ENCODE data around the gene NAPB.

NAPB gene

GRCh38 chr20:23404196-23404595 is 17.1 kb downstream of the NAPB start:
- no peak for DNase-seq (ENCODE audit: low spot score)

- DNase-seq (ENCODE audit: low spot score) = no peak
Observed at GRCh38 chr20:23403751-23404150, 17.5 kb downstream of the NAPB start.

- no peak for DNase-seq (ENCODE audit: low spot score)
Observed at GRCh38 chr20:23401051-23401450, 20.2 kb downstream of the NAPB start.

- no peak for DNase-seq (ENCODE audit: low spot score)
Observed at GRCh38 chr20:23399568-23400241, 21.6 kb downstream of the NAPB start.

GRCh38 chr20:23397961-23398360 is 23.3 kb downstream of the NAPB start:
- no peak for DNase-seq (ENCODE audit: low spot score)

- peak; percentile 35 for DNase-seq (ENCODE audit: low spot score)
Observed at GRCh38 chr20:23396950-23397627, 24.2 kb downstream of the NAPB start.

- DNase-seq (ENCODE audit: low spot score) = no peak
Observed at GRCh38 chr20:23393996-23394775, 27.1 kb downstream of the NAPB start.

- DNase-seq (ENCODE audit: low spot score) = no peak
Observed at GRCh38 chr20:23391707-23392310, 29.5 kb downstream of the NAPB start.

- no peak for DNase-seq (ENCODE audit: low spot score)
Observed at GRCh38 chr20:23390091-23390774, 31.1 kb downstream of the NAPB start.

GRCh38 chr20:23387118-23387443 is 34.2 kb downstream of the NAPB start:
- no peak for DNase-seq (ENCODE audit: low spot score)

GRCh38 chr20:23386304-23387117 is 34.8 kb downstream of the NAPB start:
- no peak for DNase-seq (ENCODE audit: low spot score)

- no peak for DNase-seq (ENCODE audit: low spot score)
Observed at GRCh38 chr20:23381876-23382275, 39.4 kb downstream of the NAPB start.

GRCh38 chr20:23379772-23380171 is 41.5 kb downstream of the NAPB start:
- DNase-seq (ENCODE audit: low spot score) = no peak

GRCh38 chr20:23375827-23376226 is 45.5 kb downstream of the NAPB start:
- no peak for DNase-seq (ENCODE audit: low spot score)

GRCh38 chr20:23374441-23374840 is 46.8 kb downstream of the NAPB start:
- no peak for DNase-seq (ENCODE audit: low spot score)

- DNase-seq (ENCODE audit: low spot score) = no peak
Observed at GRCh38 chr20:23371496-23371895, 49.8 kb downstream of the NAPB start.

GRCh38 chr20:23370873-23371272 is 50.4 kb downstream of the NAPB start:
- no peak for DNase-seq (ENCODE audit: low spot score)

GRCh38 chr20:23370274-23370673 is 51.0 kb downstream of the NAPB start:
- no peak for DNase-seq (ENCODE audit: low spot score)

- DNase-seq (ENCODE audit: low spot score) = no peak
Observed at GRCh38 chr20:23369072-23369823, 52.0 kb downstream of the NAPB start.

GRCh38 chr20:23368316-23369071 is 52.8 kb downstream of the NAPB start:
- DNase-seq (ENCODE audit: low spot score) = no peak
